ENCODE measurements around the gene PRRT1B. TPM values are rescaled to one million over a fixed set of nuclear protein-coding genes. Genes with fewer than 3 reads are reported as not detected.

PRRT1B gene
- total RNA-seq, 1 experiment from 2014 or later = not detected

- DNase-seq (ENCODE audit: low spot score) = no peak
- no peak for TF ChIP-seq EZH2 (IDR thresholded peaks at IDR 0.05; ENCODE audit: borderline replicate concordance, low read depth, low read length, poor library complexity, severe bottlenecking)
- no peak for TF ChIP-seq CTCF (conservative IDR thresholded peaks at IDR 0.05; ENCODE audit: low read depth, low read length)
- no peaks in the 10 kb centered on the region for H3K27me3 ChIP-seq (replicated peaks; ENCODE audit: insufficient read depth, low read depth, low read length, poor library complexity)
- intact Hi-C loops (cut with micrococcal nuclease; ENCODE audit: unreplicated experiment) = no loop called here
- no peak overlapping the region for H3K27ac ChIP-seq (ENCODE audit: low read depth, low read length, poor library complexity, severe bottlenecking)
- H3K4me3 ChIP-seq (ENCODE audit: low read depth, low read length, poor library complexity, severe bottlenecking) = no peak overlapping the region
- ChIA-PET CTCF (no interaction called here), POLR2A (ENCODE audit: low non-redundant PET) (no interaction called here)
- H3K9me3 ChIP-seq (ENCODE audit: low read depth, low read length, poor library complexity, severe bottlenecking) = no peaks in the 10 kb centered on the region
- BruUV-seq (replicated peaks) = no TSS peak
- H3K36me3 ChIP-seq (ENCODE audit: insufficient read depth, low read length, poor library complexity, severe bottlenecking) = peaks cover 8% of the 10 kb centered on the region
- H3K4me1 ChIP-seq (ENCODE audit: insufficient read depth, low read length, poor library complexity, severe bottlenecking) = no peaks in the 10 kb centered on the region
Observed at GRCh38 chr9:131582466-131583336, 37.4 kb downstream of the PRRT1B start.

GRCh38 chr9:131583337-131583645, 38.0 kb downstream of the PRRT1B start:
- Histone ChIP-seq H3K4me3 (ENCODE audit: low read depth, low read length, poor library complexity, severe bottlenecking) (no peak overlapping the region), H3K27ac (ENCODE audit: low read depth, low read length, poor library complexity, severe bottlenecking) (no peak overlapping the region), H3K36me3 (ENCODE audit: insufficient read depth, low read length, poor library complexity, severe bottlenecking) (peaks cover 8% of the 10 kb centered on the region), H3K9me3 (ENCODE audit: low read depth, low read length, poor library complexity, severe bottlenecking) (no peaks in the 10 kb centered on the region), H3K4me1 (ENCODE audit: insufficient read depth, low read length, poor library complexity, severe bottlenecking) (no peaks in the 10 kb centered on the region), H3K27me3 (replicated peaks; ENCODE audit: insufficient read depth, low read depth, low read length, poor library complexity) (no peaks in the 10 kb centered on the region)
- intact Hi-C loops (cut with micrococcal nuclease; ENCODE audit: unreplicated experiment) = no loop called here
- TF ChIP-seq CTCF (conservative IDR thresholded peaks at IDR 0.05; ENCODE audit: low read depth, low read length) (no peak), EZH2 (IDR thresholded peaks at IDR 0.05; ENCODE audit: borderline replicate concordance, low read depth, low read length, poor library complexity, severe bottlenecking) (no peak)
- no peak for DNase-seq (ENCODE audit: low spot score)
- no TSS peak for BruUV-seq (replicated peaks)
- ChIA-PET CTCF (no interaction called here), POLR2A (ENCODE audit: low non-redundant PET) (no interaction called here)

- ChIA-PET CTCF (no interaction called here), POLR2A (ENCODE audit: low non-redundant PET) (no interaction called here)
- H3K36me3 ChIP-seq (ENCODE audit: insufficient read depth, low read length, poor library complexity, severe bottlenecking) = peaks cover 8% of the 10 kb centered on the region
- no TSS peak for BruUV-seq (replicated peaks)
- no peak overlapping the region for H3K4me3 ChIP-seq (ENCODE audit: low read depth, low read length, poor library complexity, severe bottlenecking)
- intact Hi-C loops (cut with micrococcal nuclease; ENCODE audit: unreplicated experiment) = no loop called here
- no peak for DNase-seq (ENCODE audit: low spot score)
- no peaks in the 10 kb centered on the region for H3K4me1 ChIP-seq (ENCODE audit: insufficient read depth, low read length, poor library complexity, severe bottlenecking)
- no peak overlapping the region for H3K27ac ChIP-seq (ENCODE audit: low read depth, low read length, poor library complexity, severe bottlenecking)
- no peaks in the 10 kb centered on the region for H3K27me3 ChIP-seq (replicated peaks; ENCODE audit: insufficient read depth, low read depth, low read length, poor library complexity)
- no peak for TF ChIP-seq EZH2 (IDR thresholded peaks at IDR 0.05; ENCODE audit: borderline replicate concordance, low read depth, low read length, poor library complexity, severe bottlenecking)
- TF ChIP-seq CTCF (conservative IDR thresholded peaks at IDR 0.05; ENCODE audit: low read depth, low read length) = no peak
- H3K9me3 ChIP-seq (ENCODE audit: low read depth, low read length, poor library complexity, severe bottlenecking) = no peaks in the 10 kb centered on the region
Observed at GRCh38 chr9:131583836-131584555, 38.7 kb downstream of the PRRT1B start.
